ENCODE data around the gene HIF1A. TPM values are rescaled to one million over a fixed set of nuclear protein-coding genes. Genes with fewer than 3 reads are reported as not detected.

HIF1A gene
- total and polyA plus RNA-seq, 2 of the 8 experiments (the other 6 are each of a cell fraction or from before 2014, with no cell fraction given) = 54.8 to 175 TPM

DNA sequence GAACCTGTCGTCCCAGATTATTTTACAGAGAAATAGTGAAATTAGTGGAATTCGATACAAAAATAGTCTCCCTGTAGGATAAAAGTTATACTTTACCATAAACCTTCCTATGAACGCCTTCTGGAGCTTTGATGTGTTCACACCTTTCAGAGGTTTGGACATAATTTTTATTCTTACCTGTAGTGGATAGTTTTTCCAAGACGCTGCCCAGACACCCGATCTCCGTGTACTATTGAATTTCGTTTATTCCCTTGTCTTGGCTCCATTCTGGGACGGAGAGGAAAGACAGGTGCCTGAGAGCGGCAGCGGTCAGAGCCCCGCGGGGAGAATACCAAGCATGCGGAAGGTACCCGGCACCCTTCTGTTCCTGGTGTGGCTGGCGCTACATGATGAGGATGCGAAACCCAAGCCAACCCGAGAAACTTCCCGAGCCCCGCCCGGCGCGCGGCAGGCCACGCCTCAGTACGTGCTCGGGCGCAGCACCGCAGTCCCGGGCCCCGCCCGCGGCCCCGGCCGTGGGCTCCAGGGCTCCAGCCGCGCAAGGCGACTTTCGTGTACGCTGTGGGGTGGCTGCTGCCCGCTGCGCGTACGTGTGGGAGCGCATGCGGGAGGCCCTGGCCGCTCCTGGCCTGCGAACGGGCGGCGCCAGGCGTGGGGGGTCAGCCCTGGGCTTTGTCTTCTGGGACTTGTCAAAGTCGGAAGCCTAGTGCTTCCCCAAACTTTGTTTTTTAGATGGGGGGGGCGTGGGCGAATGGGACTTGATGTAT is 55.6 kb downstream of the HIF1A start (continued):
- no peak for TF ChIP-seq POU5F1 (IDR thresholded peaks at IDR 0.05; ENCODE audit: low read depth, low read length)
- no peak for TF ChIP-seq SIRT6 (IDR thresholded peaks at IDR 0.05; ENCODE audit: low read length)
- TF ChIP-seq GABPA (IDR thresholded peaks at IDR 0.05; ENCODE audit: borderline replicate concordance, insufficient read depth, low read length) = no peak
- TF ChIP-seq, protein P1, sequence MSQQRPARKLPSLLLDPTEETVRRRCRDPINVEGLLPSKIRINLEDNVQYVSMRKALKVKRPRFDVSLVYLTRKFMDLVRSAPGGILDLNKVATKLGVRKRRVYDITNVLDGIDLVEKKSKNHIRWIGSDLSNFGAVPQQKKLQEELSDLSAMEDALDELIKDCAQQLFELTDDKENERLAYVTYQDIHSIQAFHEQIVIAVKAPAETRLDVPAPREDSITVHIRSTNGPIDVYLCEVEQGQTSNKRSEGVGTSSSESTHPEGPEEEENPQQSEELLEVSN (IDR thresholded peaks at IDR 0.05) = no peak
- 0 out of 2 replicates have a peak, but pooled peaks have one; percentile 21 for TF ChIP-seq SP4 (IDR thresholded peaks at IDR 0.05; ENCODE audit: low read length)
- TF ChIP-seq TBP (IDR thresholded peaks at IDR 0.05; ENCODE audit: low read depth, low read length) = peak; percentile 60; the same call in 1 of the 2 replicates
- TF ChIP-seq, protein P2, sequence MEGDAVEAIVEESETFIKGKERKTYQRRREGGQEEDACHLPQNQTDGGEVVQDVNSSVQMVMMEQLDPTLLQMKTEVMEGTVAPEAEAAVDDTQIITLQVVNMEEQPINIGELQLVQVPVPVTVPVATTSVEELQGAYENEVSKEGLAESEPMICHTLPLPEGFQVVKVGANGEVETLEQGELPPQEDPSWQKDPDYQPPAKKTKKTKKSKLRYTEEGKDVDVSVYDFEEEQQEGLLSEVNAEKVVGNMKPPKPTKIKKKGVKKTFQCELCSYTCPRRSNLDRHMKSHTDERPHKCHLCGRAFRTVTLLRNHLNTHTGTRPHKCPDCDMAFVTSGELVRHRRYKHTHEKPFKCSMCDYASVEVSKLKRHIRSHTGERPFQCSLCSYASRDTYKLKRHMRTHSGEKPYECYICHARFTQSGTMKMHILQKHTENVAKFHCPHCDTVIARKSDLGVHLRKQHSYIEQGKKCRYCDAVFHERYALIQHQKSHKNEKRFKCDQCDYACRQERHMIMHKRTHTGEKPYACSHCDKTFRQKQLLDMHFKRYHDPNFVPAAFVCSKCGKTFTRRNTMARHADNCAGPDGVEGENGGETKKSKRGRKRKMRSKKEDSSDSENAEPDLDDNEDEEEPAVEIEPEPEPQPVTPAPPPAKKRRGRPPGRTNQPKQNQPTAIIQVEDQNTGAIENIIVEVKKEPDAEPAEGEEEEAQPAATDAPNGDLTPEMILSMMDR (IDR thresholded peaks at IDR 0.05; ENCODE audit: control extremely low read depth in 1 of 3, insufficient read depth in 1 of 3, low read depth in 1 of 3, low read length in 3 of 3) = no peak
- no peak for TF ChIP-seq CTBP2 (IDR thresholded peaks at IDR 0.05; ENCODE audit: borderline replicate concordance, insufficient read depth, insufficient read length, low read length)
- peak; percentile 31; the same call in 1 of the 2 replicates for TF ChIP-seq TEAD4 (IDR thresholded peaks at IDR 0.05; ENCODE audit: low read depth, low read length)
- TF ChIP-seq CREB1 (IDR thresholded peaks at IDR 0.05) = peak; percentile 86
- peak; percentile 43; the same call in 1 of the 2 replicates for TF ChIP-seq TAF1 (IDR thresholded peaks at IDR 0.05; ENCODE audit: low read depth, low read length)
- TF ChIP-seq, protein P3, sequence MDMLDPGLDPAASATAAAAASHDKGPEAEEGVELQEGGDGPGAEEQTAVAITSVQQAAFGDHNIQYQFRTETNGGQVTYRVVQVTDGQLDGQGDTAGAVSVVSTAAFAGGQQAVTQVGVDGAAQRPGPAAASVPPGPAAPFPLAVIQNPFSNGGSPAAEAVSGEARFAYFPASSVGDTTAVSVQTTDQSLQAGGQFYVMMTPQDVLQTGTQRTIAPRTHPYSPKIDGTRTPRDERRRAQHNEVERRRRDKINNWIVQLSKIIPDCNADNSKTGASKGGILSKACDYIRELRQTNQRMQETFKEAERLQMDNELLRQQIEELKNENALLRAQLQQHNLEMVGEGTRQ (IDR thresholded peaks at IDR 0.05; ENCODE audit: low read length) = no peak
- TF ChIP-seq TAF7 (optimal IDR thresholded peaks at IDR 0.05; ENCODE audit: borderline replicate concordance, low read depth, low read length) = no peak
- no peak for TF ChIP-seq KDM4A (IDR thresholded peaks at IDR 0.05; ENCODE audit: low read depth, low read length, severe bottlenecking)
- peak; percentile 41 to 77; a peak in 1 of 4 replicates for TF ChIP-seq HDAC2 (IDR thresholded peaks at IDR 0.05; ENCODE audit: borderline replicate concordance in 1 of 2, low read depth in 2 of 2, low read length in 2 of 2)
- 0 out of 2 replicates have a peak, but pooled peaks have one; percentile 22 for TF ChIP-seq BACH1 (IDR thresholded peaks at IDR 0.05; ENCODE audit: low read length)
- TF ChIP-seq, protein P4, sequence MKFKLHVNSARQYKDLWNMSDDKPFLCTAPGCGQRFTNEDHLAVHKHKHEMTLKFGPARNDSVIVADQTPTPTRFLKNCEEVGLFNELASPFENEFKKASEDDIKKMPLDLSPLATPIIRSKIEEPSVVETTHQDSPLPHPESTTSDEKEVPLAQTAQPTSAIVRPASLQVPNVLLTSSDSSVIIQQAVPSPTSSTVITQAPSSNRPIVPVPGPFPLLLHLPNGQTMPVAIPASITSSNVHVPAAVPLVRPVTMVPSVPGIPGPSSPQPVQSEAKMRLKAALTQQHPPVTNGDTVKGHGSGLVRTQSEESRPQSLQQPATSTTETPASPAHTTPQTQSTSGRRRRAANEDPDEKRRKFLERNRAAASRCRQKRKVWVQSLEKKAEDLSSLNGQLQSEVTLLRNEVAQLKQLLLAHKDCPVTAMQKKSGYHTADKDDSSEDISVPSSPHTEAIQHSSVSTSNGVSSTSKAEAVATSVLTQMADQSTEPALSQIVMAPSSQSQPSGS (IDR thresholded peaks at IDR 0.05; ENCODE audit: low read length) = 0 out of 2 replicates have a peak, but pooled peaks have one; percentile 28
